ENCODE measurements around the gene IFI27L2. TPM values are rescaled to one million over a fixed set of nuclear protein-coding genes. Genes with fewer than 3 reads are reported as not detected.

The IFI27L2 gene
- total RNA-seq, 1 experiment from 2014 or later: 28.6 TPM

DNA sequence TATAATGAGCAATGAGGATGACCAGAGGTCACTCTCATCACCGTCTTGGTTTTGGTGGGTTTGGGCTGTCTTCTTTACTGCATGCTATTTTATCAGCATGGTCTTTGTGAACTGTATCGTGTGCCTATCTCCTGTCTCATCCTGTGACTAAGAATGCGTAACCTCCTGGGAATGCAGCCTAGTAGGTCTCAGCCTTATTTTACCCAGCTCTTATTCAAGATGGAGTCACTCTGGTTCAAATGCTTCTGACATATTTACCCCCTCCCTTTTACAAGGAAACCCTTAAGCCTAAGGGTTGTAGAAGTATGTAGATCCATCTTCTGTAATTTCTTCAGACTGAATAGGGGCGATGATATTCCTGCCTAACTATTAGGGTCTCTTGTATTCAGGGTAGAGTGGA, 39.9 kb downstream of the IFI27L2 start:
- no peak overlapping the region for H3K27ac ChIP-seq (ENCODE audit: insufficient read length, low read depth, low read length)
- H3K27me3 ChIP-seq (ENCODE audit: insufficient read depth, low read length): no peaks in the 10 kb centered on the region
- no peak overlapping the region for H2AK5ac ChIP-seq (ENCODE audit: insufficient read length, low read length)
- H3K18ac ChIP-seq (ENCODE audit: insufficient read length, low read depth, low read length): no peak overlapping the region
- H2AFZ ChIP-seq (ENCODE audit: low read length): no peak overlapping the region
- no peak overlapping the region for H3K9ac ChIP-seq (ENCODE audit: extremely low read depth, insufficient read length, low read length)
- no peak overlapping the region for H2BK120ac ChIP-seq (ENCODE audit: low read depth, low read length, poor library complexity, severe bottlenecking)
- no peak overlapping the region for H4K8ac ChIP-seq (replicated peaks; ENCODE audit: insufficient read length, low read depth, low read length)
- H3T11ph ChIP-seq (ENCODE audit: low read length): no peak overlapping the region
- Mint-ChIP-seq H3K4me3 (no peak overlapping the region), H3K36me3 (ENCODE audit: insufficient read depth in 1 of 3, low read depth in 3 of 3) (peaks cover 4% of the 10 kb centered on the region in 3 experiments; a peak in 5 of 7 replicates), H3K4me1 (peaks cover 0 to 5% of the 10 kb centered on the region in 2 experiments; a peak in 3 of 4 replicates), H3K9me3 (peaks cover 2 to 3% of the 10 kb centered on the region in 2 experiments; a peak in 1 of 5 replicates), H3K27ac (no peak overlapping the region), H3K27me3 (ENCODE audit: low read depth) (no peaks in the 10 kb centered on the region)
- no CpG with 5 or more reads among the region's 4 CpGs for WGBS (ENCODE audit: extremely low coverage, insufficient read length, low lambda C conversion rate)
- H3K23ac ChIP-seq (ENCODE audit: insufficient read length, low read depth, low read length): no peak overlapping the region
- no peaks in the 10 kb centered on the region for H3K9me3 ChIP-seq (ENCODE audit: control insufficient read depth, low read depth, low read length)
- no peaks in the 10 kb centered on the region for H3K4me1 ChIP-seq (ENCODE audit: insufficient read depth, low read length)
- no peak overlapping the region for H2BK12ac ChIP-seq (ENCODE audit: insufficient read length, low read depth, low read length)
- H2BK20ac ChIP-seq (ENCODE audit: low read depth, low read length, poor library complexity, severe bottlenecking): no peak overlapping the region
- H3K23me2 ChIP-seq (ENCODE audit: insufficient read length, low read depth, low read length, poor library complexity, severe bottlenecking): no peaks in the 10 kb centered on the region
- no peak overlapping the region for H3K4me2 ChIP-seq (ENCODE audit: insufficient read depth, insufficient read length, low read length)
- TF ChIP-seq CTCF (conservative IDR thresholded peaks at IDR 0.05): no peak
- H3K4ac ChIP-seq (ENCODE audit: low read depth, low read length): no peak overlapping the region
- no peaks in the 10 kb centered on the region for H4K20me1 ChIP-seq (ENCODE audit: control insufficient read depth, insufficient read depth, insufficient read length)
- H3K14ac ChIP-seq (ENCODE audit: insufficient read depth, low read length): no peak overlapping the region
- no peaks in the 10 kb centered on the region for H3K79me1 ChIP-seq (ENCODE audit: insufficient read depth, low read depth, low read length, poor library complexity, severe bottlenecking)
- DNase-seq: no peak
- no peak overlapping the region for H2BK15ac ChIP-seq (ENCODE audit: low read depth, low read length)
- H3K79me2 ChIP-seq (ENCODE audit: insufficient read depth, low read length): no peaks in the 10 kb centered on the region
- H3K56ac ChIP-seq (ENCODE audit: insufficient read length, low read depth, low read length): no peak overlapping the region
- H2BK5ac ChIP-seq (ENCODE audit: insufficient read length, low read length): no peak overlapping the region
- no peak overlapping the region for H4K5ac ChIP-seq (ENCODE audit: insufficient read length, low read depth, low read length)
- H4K91ac ChIP-seq (ENCODE audit: insufficient read length, low read depth, low read length): no peak overlapping the region
